SK-N-SH treated with all-trans-retinoic acid at 6 μM for 48 hours (cell line): ENCODE measurements around the gene HNF1A.
"Not testable (repeated sequence)": the region's sequence is repeated elsewhere in the genome, so short reads cannot be mapped to it uniquely, and the experiment has no call there.

Source experiments
- ATAC-seq: fragments of 200-7000 bp; cut with Tn5 transposase; 3 replicates; pipeline ENCODE4 v1.9.1; 2020; ENCODE audit warnings: mild to moderate bottlenecking, moderate library complexity
- ARNTL ChIP-seq: fragments of 450-650 bp; formaldehyde crosslinking; IDR thresholded peaks from 2 replicates; pipeline ENCODE4 v1.5.0; 2020; ENCODE audit warnings: low read depth, mild to moderate bottlenecking, moderate library complexity, borderline replicate concordance
- BACH2 ChIP-seq: fragments of 250-450 bp; sonication (Bioruptor Pico); IDR thresholded peaks from 2 replicates; pipeline ENCODE4 v1.9.0; 2021; ENCODE audit warnings: mild to moderate bottlenecking, borderline replicate concordance
- CREB5 ChIP-seq: fragments of 250-450 bp; sonication (Bioruptor Pico); IDR thresholded peaks from 2 replicates; pipeline ENCODE4 v1.5.1; 2020; ENCODE audit warnings: low read depth, mild to moderate bottlenecking, moderate library complexity
- CSDC2 ChIP-seq: fragments of 250-450 bp; sonication (Bioruptor Pico); IDR thresholded peaks from 2 replicates; pipeline ENCODE4 v1.5.0; 2020; ENCODE audit warnings: mild to moderate bottlenecking, moderate library complexity
- CSRNP3 ChIP-seq: fragments of 250-450 bp; sonication (Bioruptor Pico); IDR thresholded peaks from 2 replicates; pipeline ENCODE4 v1.5.1; 2021; ENCODE audit warnings: mild to moderate bottlenecking, moderate library complexity
- ESRRG ChIP-seq: fragments of 250-450 bp; sonication (Bioruptor Pico); IDR thresholded peaks from 2 replicates; pipeline ENCODE4 v1.6.1; 2021; ENCODE audit warnings: mild to moderate bottlenecking
- GLIS3 ChIP-seq: fragments of 250-450 bp; sonication (Bioruptor Pico); IDR thresholded peaks from 2 replicates; pipeline ENCODE4 v1.5.0; 2020; ENCODE audit warnings: mild to moderate bottlenecking, moderate library complexity
- OSR1 ChIP-seq: fragments of 250-450 bp; sonication (Bioruptor Pico); IDR thresholded peaks from 2 replicates; pipeline ENCODE4 v1.8.0; 2022; ENCODE audit warnings: moderate library complexity, mild to moderate bottlenecking, inconsistent platforms
- PATZ1 ChIP-seq: fragments of 250-450 bp; sonication (Bioruptor Pico); IDR thresholded peaks from 2 replicates; pipeline ENCODE4 v1.8.0; 2020; ENCODE audit warnings: mild to moderate bottlenecking, moderate library complexity, borderline replicate concordance
- PPARA ChIP-seq: fragments of 250-450 bp; sonication (Bioruptor Pico); IDR thresholded peaks from 2 replicates; pipeline ENCODE4 v1.5.0; 2020; ENCODE audit warnings: mild to moderate bottlenecking, borderline replicate concordance
- RARB ChIP-seq: fragments of 250-450 bp; sonication (Bioruptor Pico); IDR thresholded peaks from 2 replicates; pipeline ENCODE4 v1.8.0; 2021; ENCODE audit warnings: mild to moderate bottlenecking, moderate library complexity
- SNAI2 ChIP-seq: fragments of 250-450 bp; sonication (Bioruptor Pico); IDR thresholded peaks from 2 replicates; pipeline ENCODE4 v1.5.0; 2020; ENCODE audit warnings: mild to moderate bottlenecking, moderate library complexity
- TCF4 ChIP-seq: fragments of 250-450 bp; sonication (Bioruptor Pico); IDR thresholded peaks from 2 replicates; pipeline ENCODE4 v1.8.0; 2021; ENCODE audit warnings: mild to moderate bottlenecking, moderate library complexity, borderline replicate concordance
- TOX ChIP-seq: fragments of 250-450 bp; sonication (Bioruptor Pico); IDR thresholded peaks from 2 replicates; pipeline ENCODE4 v1.8.0; 2021; ENCODE audit warnings: mild to moderate bottlenecking, moderate library complexity, borderline replicate concordance
- ZC3H10 ChIP-seq: fragments of 250-450 bp; sonication (Bioruptor Pico); IDR thresholded peaks from 2 replicates; pipeline ENCODE4 v1.5.1; 2021; ENCODE audit warnings: mild to moderate bottlenecking, moderate library complexity
- ZFP30 ChIP-seq: fragments of 450-650 bp; formaldehyde crosslinking; IDR thresholded peaks from 2 replicates; pipeline ENCODE4 v1.5.0; 2022; ENCODE audit warnings: mild to moderate bottlenecking, moderate library complexity
- ZNF565 ChIP-seq: fragments of 450-650 bp; formaldehyde crosslinking; conservative IDR thresholded peaks from 2 replicates; pipeline ENCODE4 v1.5.0; 2020; ENCODE audit warnings: low read depth, mild to moderate bottlenecking, moderate library complexity
- ZNF70 ChIP-seq: fragments of 450-650 bp; formaldehyde crosslinking; IDR thresholded peaks from 2 replicates; pipeline ENCODE4 v1.5.0; 2020; ENCODE audit warnings: mild to moderate bottlenecking, moderate library complexity
- ZNF8 ChIP-seq: fragments of 450-650 bp; formaldehyde crosslinking; IDR thresholded peaks from 2 replicates; pipeline ENCODE4 v1.5.0; 2020; ENCODE audit warnings: mild to moderate bottlenecking, moderate library complexity

Gene HNF1A

GRCh38 chr12:121034616-121035305 lies 56.4 kb downstream of the HNF1A start:
- ATAC-seq, result no peak
- TF ChIP-seq CSRNP3 (CRISPR knock-in tag) (no peak), CREB5 (CRISPR knock-in tag) (no peak)

- no peak for ATAC-seq
- no peak for TF ChIP-seq BACH2
- no peak for TF ChIP-seq TOX (CRISPR knock-in tag)
- no peak for TF ChIP-seq OSR1 (CRISPR knock-in tag)
- TF ChIP-seq PPARA (CRISPR knock-in tag), result no peak
- no peak for TF ChIP-seq ZFP30 (CRISPR knock-in tag)
- TF ChIP-seq ESRRG, result no peak
- no peak for TF ChIP-seq CREB5 (CRISPR knock-in tag)
- TF ChIP-seq ARNTL (CRISPR knock-in tag), result no peak
- no peak for TF ChIP-seq ZC3H10 (CRISPR knock-in tag)
- TF ChIP-seq CSDC2, result no peak
- no peak for TF ChIP-seq SNAI2 (CRISPR knock-in tag)
- no peak for TF ChIP-seq ZNF565
- TF ChIP-seq TCF4, result no peak
- TF ChIP-seq ZNF8, result no peak
- no peak for TF ChIP-seq RARB (CRISPR knock-in tag)
- no peak for TF ChIP-seq PATZ1 (CRISPR knock-in tag)
These were observed 58.5 kb downstream of the HNF1A start for GRCh38 chr12:121036810-121037326.

- TF ChIP-seq CSRNP3 (CRISPR knock-in tag) (no peak), ZFP30 (CRISPR knock-in tag) (no peak), TOX (CRISPR knock-in tag) (no peak), PPARA (CRISPR knock-in tag) (no peak), GLIS3 (CRISPR knock-in tag) (no peak), TCF4 (no peak)
- peak; percentile 90 for ATAC-seq
These were observed 60.7 kb downstream of the HNF1A start, which contains the start of gene OASL for GRCh38 chr12:121038861-121039668. Gene OASL (minus strand): TSS chr12:121039246. CDS start chr12:121038971, 275 bp downstream.

- TF ChIP-seq ZNF70 (CRISPR knock-in tag) (no peak), CSRNP3 (CRISPR knock-in tag) (no peak), ZNF8 (no peak), ZC3H10 (CRISPR knock-in tag) (no peak), PPARA (CRISPR knock-in tag) (no peak), TCF4 (no peak), SNAI2 (CRISPR knock-in tag) (no peak)
- no peak for ATAC-seq
These were observed 64.7 kb downstream of the HNF1A start for GRCh38 chr12:121043067-121043466.

GRCh38 chr12:121047400-121047799 lies 69.1 kb downstream of the HNF1A start:
- ATAC-seq, result not testable (repeated sequence)
